GM23248 (cell line): Measurements from ENCODE around the gene BIK.

Source experiments
- EZH2 ChIP-seq: fragments of 200-600 bp; sonication (generic); IDR thresholded peaks from 2 replicates; pipeline ENCODE4 v1.6.1; 2018; ENCODE audit warnings: antibody characterized with exemption, mild to moderate bottlenecking; ENCODE audit not compliant: insufficient read depth, poor library complexity, severe bottlenecking
- EZH2phosphoT487 ChIP-seq: fragments of 200-600 bp; sonication (generic); IDR thresholded peaks from 2 replicates; pipeline ENCODE4 v1.6.1; 2018; ENCODE audit warnings: antibody characterized with exemption, moderate library complexity, mild to moderate bottlenecking, low read depth; ENCODE audit not compliant: insufficient read depth

DNA sequence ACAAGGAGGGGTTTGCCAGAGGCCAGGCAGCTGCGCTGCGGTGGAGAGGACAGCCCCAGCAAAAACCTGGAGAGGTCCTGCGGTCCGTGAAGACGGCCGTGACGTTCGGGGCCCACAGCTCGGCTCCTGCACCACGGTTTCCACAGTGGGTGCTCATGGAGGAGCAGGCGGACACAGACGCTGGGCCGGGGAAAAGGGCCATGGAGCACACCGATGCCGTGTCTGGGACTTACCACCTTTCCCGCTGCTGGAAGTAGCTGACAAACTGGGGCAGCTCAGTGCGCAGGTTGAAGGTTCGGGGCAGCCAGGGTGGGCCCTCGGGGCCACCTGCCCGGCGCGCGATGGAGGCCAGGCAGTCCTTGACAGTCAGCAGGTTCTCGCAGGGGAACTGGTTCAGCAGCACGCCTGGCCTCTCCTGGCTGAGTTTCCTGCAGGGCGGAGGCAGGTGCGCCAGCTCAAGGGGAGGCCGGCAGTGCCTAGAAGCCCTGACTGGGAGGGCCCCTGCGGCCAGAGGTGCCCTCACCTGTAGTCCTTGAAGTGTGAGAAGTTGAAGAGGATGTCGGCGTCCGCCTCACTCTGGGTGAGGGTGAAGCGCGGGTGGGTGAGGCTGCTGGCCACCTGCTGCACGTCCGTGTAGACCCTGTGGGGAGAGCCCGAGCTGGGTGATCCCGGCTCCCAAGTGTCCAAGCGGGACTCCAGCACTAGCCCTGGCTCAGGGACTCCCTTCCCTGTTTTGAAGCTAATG lies 63.6 kb downstream of the BIK start:
- TF ChIP-seq EZH2phosphoT487, result no peak
- TF ChIP-seq EZH2, result no peak
